ENCODE data around the gene TRIM24. TPM values are rescaled to one million over a fixed set of nuclear protein-coding genes. Genes with fewer than 3 reads are reported as not detected.

The TRIM24 gene
- total RNA-seq, 1 donor from 2014 or later, result 4.6 TPM

GRCh38 chr7:138573741-138574140, 113.7 kb downstream of the TRIM24 start:
- no peak for DNase-seq (ENCODE audit: low read depth, low spot score)

GRCh38 chr7:138575897-138576428, 115.9 kb downstream of the TRIM24 start:
- no peak for DNase-seq (ENCODE audit: low read depth, low spot score)

GRCh38 chr7:138579136-138579535, 119.1 kb downstream of the TRIM24 start:
- DNase-seq (ENCODE audit: low read depth, low spot score), result no peak

DNA sequence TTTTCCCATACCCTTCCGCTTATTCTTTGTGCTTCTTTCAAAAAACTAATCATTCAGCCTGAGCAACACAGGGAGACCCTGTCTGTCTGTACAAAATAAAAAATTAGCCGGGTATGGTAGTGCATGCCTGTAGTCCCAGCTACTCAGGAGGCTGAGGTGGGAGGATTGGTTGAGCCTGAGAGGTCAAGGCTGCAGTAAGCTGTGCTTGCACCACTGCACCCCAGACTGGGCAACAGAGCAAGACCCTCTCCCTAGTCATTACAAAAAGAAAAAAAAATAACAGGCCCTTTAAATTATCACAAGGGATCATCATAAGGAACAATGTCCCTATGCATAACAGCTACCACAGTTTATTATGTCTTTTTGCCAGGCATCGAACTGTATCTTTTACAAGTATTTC, 119.6 kb downstream of the TRIM24 start:
- DNase-seq (ENCODE audit: low read depth, low spot score), result no peak

- no peak for DNase-seq (ENCODE audit: low read depth, low spot score)
These were observed 121.0 kb downstream of the TRIM24 start for GRCh38 chr7:138581065-138581464.

DNA sequence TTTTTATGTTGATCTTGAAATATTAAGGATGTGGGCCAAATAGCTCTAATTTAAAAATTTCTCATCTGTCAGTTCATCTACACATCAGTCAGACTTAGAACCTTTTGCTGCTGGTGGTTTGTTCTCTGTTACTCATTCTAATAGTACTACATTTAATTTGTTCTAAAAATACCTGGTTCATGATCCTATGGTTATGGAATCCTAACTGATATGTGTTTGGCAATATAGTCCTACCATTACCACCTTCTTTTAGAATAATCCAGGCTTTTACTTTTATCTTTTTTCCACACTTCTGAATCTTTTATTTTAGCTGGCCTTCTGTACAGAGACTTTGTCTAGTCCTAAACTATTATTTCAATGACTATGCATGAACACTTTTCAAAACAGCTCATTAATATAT, 124.2 kb downstream of the TRIM24 start:
- no peak for DNase-seq (ENCODE audit: low read depth, low spot score)

GRCh38 chr7:138584696-138585095, 124.6 kb downstream of the TRIM24 start:
- DNase-seq (ENCODE audit: low read depth, low spot score), result no peak

GRCh38 chr7:138585283-138585993, 125.4 kb downstream of the TRIM24 start:
- no peak for DNase-seq (ENCODE audit: low read depth, low spot score)

GRCh38 chr7:138587485-138587884, 127.4 kb downstream of the TRIM24 start:
- DNase-seq (ENCODE audit: low read depth, low spot score), result no peak

DNA sequence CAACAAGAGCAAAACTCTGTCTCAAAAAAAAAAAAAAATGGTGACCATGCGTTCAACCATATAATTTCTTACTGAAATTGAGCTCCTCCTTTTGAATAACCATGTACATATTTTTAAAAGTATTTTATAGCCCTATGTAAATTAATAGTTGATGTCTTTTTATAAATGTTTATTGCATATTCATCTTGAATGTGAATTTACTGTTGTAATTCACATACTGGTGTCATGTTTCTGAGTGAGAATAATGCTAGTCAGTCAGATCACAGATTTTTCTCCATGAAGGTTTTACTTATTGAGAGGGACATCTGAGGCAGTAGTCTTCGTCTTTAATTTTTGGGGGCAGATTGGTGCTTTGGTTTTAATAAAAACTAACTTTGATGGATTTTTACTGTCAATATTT, 128.9 kb downstream of the TRIM24 start:
- no peak for DNase-seq (ENCODE audit: low read depth, low spot score)

DNA sequence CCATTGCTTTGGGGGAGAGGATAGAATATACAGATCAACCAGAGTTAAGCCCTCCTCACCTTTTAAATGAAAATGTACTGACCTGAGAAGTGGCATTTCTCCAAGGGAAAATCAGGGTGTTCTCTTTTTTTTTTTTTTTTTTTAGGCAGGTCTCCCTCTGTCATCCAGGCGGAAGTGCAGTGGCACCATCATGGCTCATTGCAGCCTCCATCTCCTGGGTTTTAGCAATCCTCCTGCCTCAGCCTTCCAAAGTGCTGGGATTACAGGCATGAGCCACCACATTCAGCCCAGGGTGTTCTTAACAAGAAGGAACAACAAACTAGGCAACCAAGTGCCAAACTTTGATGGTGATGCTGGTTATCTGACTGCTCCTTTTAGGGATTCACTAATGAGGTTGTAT, 130.1 kb downstream of the TRIM24 start:
- DNase-seq (ENCODE audit: low read depth, low spot score), result no peak

- DNase-seq (ENCODE audit: low read depth, low spot score), result no peak
These were observed 135.4 kb downstream of the TRIM24 start for GRCh38 chr7:138595454-138595853.

DNA sequence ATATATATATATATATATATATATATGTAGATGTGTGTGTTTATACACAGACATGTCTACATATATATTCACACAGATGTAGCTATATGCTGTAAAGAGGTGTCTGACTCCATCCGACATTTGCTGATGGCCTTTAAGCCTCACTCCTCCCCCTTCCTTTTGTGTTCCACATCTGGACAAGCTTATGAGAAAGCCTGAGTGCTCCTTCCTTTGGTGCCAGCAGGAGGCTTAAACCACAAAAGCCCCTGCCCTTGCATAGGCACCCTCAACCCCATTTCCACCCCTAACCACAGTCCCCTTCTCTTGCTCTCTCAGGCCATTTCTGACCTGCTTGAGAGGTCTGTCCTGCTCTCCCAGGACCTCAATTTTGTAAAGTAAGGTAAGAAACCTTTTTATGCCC, 142.4 kb downstream of the TRIM24 start:
- DNase-seq (ENCODE audit: low read depth, low spot score), result no peak

DNA sequence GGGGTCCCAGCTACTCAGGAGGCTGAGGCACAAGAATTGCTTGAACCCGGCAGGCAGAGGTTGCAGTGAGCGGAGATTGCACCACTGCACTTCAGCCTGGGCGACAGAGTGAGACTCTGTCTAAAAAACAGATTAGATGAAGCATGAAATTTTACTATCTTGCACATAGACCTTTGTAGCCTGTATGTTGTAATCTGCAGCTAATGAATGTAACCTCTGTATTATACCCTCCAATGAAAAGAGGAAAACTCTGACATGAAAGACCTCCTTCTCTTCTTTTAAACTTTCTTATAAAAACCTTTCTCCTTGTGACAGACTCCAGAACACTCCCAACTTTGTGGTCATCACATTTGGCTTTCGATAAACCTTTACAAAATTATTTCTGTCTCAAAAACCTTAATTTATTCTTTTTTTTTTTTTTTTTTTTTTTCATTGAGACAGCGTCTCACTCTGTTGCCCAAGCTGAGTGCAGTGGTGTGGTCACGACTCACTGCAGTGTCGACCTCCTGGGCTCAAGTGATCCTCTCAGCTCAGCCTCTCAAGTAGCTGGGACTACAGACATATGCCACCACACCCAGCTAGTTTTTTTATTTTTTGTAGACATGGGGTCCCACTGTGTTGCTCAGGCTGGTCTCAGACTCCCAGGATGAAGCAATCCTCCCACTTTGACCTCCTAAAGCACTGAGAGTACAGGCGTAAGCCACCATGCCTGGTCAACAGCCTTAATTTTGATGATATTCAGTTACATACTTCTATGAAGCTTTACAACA, 143.7 kb downstream of the TRIM24 start:
- no peak for DNase-seq (ENCODE audit: low read depth, low spot score)

GRCh38 chr7:138606236-138606635, 146.2 kb downstream of the TRIM24 start:
- DNase-seq (ENCODE audit: low read depth, low spot score), result no peak

GRCh38 chr7:138607216-138608126, 147.4 kb downstream of the TRIM24 start:
- no peak for DNase-seq (ENCODE audit: low read depth, low spot score)

- DNase-seq (ENCODE audit: low read depth, low spot score), result no peak
These were observed 148.2 kb downstream of the TRIM24 start for GRCh38 chr7:138608275-138608674.

GRCh38 chr7:138610671-138611170, 150.7 kb downstream of the TRIM24 start:
- no peak for DNase-seq (ENCODE audit: low read depth, low spot score)

- no peak for DNase-seq (ENCODE audit: low read depth, low spot score)
These were observed 153.6 kb downstream of the TRIM24 start for GRCh38 chr7:138613630-138614029.

DNA sequence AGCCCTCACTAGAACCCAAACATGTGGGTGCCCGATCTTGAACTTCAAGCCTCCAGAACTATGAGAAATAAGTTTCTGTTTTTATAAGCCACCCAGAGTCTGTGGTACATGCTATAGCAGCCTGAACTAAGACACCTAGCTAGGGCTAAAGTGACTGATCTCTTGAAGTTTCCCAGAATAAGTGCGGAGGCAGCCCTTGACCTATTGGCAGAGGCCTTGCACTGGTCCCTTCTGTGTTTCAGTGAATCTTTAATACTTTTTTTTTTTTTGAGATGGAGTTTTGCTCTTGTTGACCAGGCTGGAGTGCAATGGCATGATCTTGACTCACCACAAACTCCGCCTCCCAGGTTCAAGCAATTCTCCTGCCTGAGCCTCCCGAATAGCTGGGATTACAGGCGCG, 156.0 kb downstream of the TRIM24 start:
- no peak for DNase-seq (ENCODE audit: low read depth, low spot score)

DNA sequence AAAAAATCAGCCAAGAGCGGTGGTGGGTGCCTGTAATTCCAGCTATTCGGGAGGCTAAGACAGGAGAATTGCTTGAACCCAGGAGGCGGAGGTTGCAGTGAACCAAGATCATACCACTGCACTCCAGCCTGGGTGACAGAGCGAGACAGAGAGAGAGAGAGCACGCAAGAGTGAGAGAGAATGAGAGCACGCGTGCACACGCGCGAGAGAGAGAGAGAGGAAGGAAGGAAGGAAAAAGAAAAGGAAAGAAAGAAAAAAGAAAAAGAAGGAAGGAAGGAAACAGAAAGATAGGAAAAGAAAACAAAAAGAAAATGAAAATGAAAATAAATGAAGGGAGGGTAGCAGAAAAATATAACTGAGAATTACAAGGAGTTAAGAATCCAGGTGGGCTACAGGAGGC, 158.4 kb downstream of the TRIM24 start:
- DNase-seq (ENCODE audit: low read depth, low spot score), result no peak

Measured in pulmonary artery endothelial cell (primary cell).